Activated CD8-positive, alpha-beta T cell treated with anti-CD3 and anti-CD28 coated beads for 36 hours (primary cell): ENCODE measurements around the gene PLOD3. TPM values are rescaled to one million over a fixed set of nuclear protein-coding genes. Genes with fewer than 3 reads are reported as not detected.
A peak's percentile ranks its signal among the peaks of the same experiment; 100 is the strongest.

ENCODE experiments used
- ATAC-seq: fragments of 200-7000 bp; cut with Tn5 transposase; one replicate; pipeline ENCODE4 v1.10.0; 2021; ENCODE audit warnings: mild to moderate bottlenecking, moderate library complexity
- CTCF ChIA-PET: fragments of 350-600 bp; sonication (Branson Sonifier 250); formaldehyde crosslinking; loops from one replicate; lab custom pipeline; 2021; ENCODE audit warnings: antibody characterized with exemption; lab: Charles Lee
- POLR2A ChIA-PET: fragments of 350-600 bp; sonication (Branson Sonifier 250); formaldehyde crosslinking; loops from one replicate; lab custom pipeline; 2021; ENCODE audit warnings: antibody characterized with exemption; lab: Charles Lee
- DNase-seq: peaks from one replicate; pipeline ENCODE4 v3.0.0-alpha.2; 2020
- H3K27ac Mint-ChIP-seq: one replicate; pipeline ENCODE4 v1.8.0; 2021; ENCODE audit warnings: mild to moderate bottlenecking, mixed read lengths
- H3K27me3 Mint-ChIP-seq: one replicate; pipeline ENCODE4 v1.8.0; 2021; ENCODE audit warnings: mixed read lengths
- H3K36me3 Mint-ChIP-seq: one replicate; pipeline ENCODE4 v1.8.0; 2021; ENCODE audit warnings: low read depth, mixed read lengths
- H3K4me1 Mint-ChIP-seq: one replicate; pipeline ENCODE4 v1.8.0; 2021; ENCODE audit warnings: low read depth, mixed read lengths
- H3K4me3 Mint-ChIP-seq: one replicate; pipeline ENCODE4 v1.8.0; 2021; ENCODE audit warnings: mild to moderate bottlenecking, moderate library complexity, mixed read lengths
- H3K9me3 Mint-ChIP-seq: one replicate; pipeline ENCODE4 v1.8.0; 2021; ENCODE audit warnings: mixed read lengths
- CTCF ChIP-seq: fragments of 200-600 bp; IDR thresholded peaks from one replicate; pipeline ENCODE4 v1.8.0; 2022; ENCODE audit warnings: antibody characterized with exemption, mild to moderate bottlenecking
- intact Hi-C: fragments of 100-400 bp; cut with micrococcal nuclease; formaldehyde crosslinking; loops from one replicate; pipeline ENCODE4 v1.10.0; 2022
- total RNA-seq, 2 experiments: library from RNA; stranded (reverse); gene quantifications; one replicate each; pipeline ENCODE4 v1.2.3, GENCODE V29; 2021

PLOD3 gene
- total RNA-seq, 2 experiments from 2014 or later, result 20.4 to 24.4 TPM

- no peak for ATAC-seq
- Mint-ChIP-seq H3K27me3 (no peaks in the 10 kb centered on the region), H3K4me1 (peaks cover 28% of the 10 kb centered on the region), H3K4me3 (no peak overlapping the region), H3K27ac (no peak overlapping the region), H3K9me3 (no peaks in the 10 kb centered on the region), H3K36me3 (peaks cover 14% of the 10 kb centered on the region)
- TF ChIP-seq CTCF, result no peak
- intact Hi-C loops, result no loop called here
- POLR2A ChIA-PET, result no interaction called here
- CTCF ChIA-PET, result interaction anchor here (0.8 to 4.5 kb wide), 5 partner anchors 14 to 95 kb away, joined by 3 to 49 read pairs (median 4); partner anchors contain the start of gene FIS1
- no peak for DNase-seq
Observed at GRCh38 chr7:101220295-101220694, 2.9 kb upstream of the PLOD3 start.

GRCh38 chr7:101218236-101219125 is 1.1 kb upstream of the PLOD3 start:
- no peak for TF ChIP-seq CTCF
- ChIA-PET POLR2A (interaction anchor here (0.6 to 3.2 kb wide), 11 partner anchors 10 to 1186 kb away, joined by 3 to 22 read pairs (median 3); partner anchors contain the start of genes CLDN15 and FIS1), CTCF (interaction anchor here (0.7 to 4.5 kb wide), 15 partner anchors 8 to 193 kb away, joined by 3 to 49 read pairs (median 5); partner anchors contain the start of gene FIS1)
- Mint-ChIP-seq H3K4me3 (peak overlapping the region; percentile 98), H3K27me3 (no peaks in the 10 kb centered on the region), H3K27ac (peak overlapping the region; percentile 88), H3K36me3 (peaks cover 6% of the 10 kb centered on the region), H3K4me1 (peaks cover 28% of the 10 kb centered on the region), H3K9me3 (no peaks in the 10 kb centered on the region)
- intact Hi-C loops, result no loop called here
- DNase-seq (no peak), ATAC-seq (peak; percentile 10)

- intact Hi-C loops, result no loop called here
- POLR2A ChIA-PET, result interaction anchor here (0.6 to 3.2 kb wide), 9 partner anchors 10 to 329 kb away, joined by 3 to 22 read pairs (median 3); partner anchors contain the start of genes CLDN15 and FIS1
- TF ChIP-seq CTCF, result no peak
- H3K36me3 Mint-ChIP-seq, result no peaks in the 10 kb centered on the region
- no peak for DNase-seq
- H3K4me3 Mint-ChIP-seq, result peak overlapping the region; percentile 98
- no peaks in the 10 kb centered on the region for H3K9me3 Mint-ChIP-seq
- no peaks in the 10 kb centered on the region for H3K27me3 Mint-ChIP-seq
- ATAC-seq, result peak; percentile 2
- H3K4me1 Mint-ChIP-seq, result peaks cover 27% of the 10 kb centered on the region
- peak overlapping the region; percentile 70 for H3K27ac Mint-ChIP-seq
- CTCF ChIA-PET, result interaction anchor here (0.9 to 4.5 kb wide), 10 partner anchors 10 to 194 kb away, joined by 3 to 49 read pairs (median 6); partner anchors contain the start of gene FIS1
Observed at GRCh38 chr7:101216860-101217387, 457 bp downstream of the PLOD3 start.

- Mint-ChIP-seq H3K4me3 (peak overlapping the region; percentile 98), H3K27ac (peak overlapping the region; percentile 70), H3K27me3 (no peaks in the 10 kb centered on the region), H3K4me1 (peaks cover 21% of the 10 kb centered on the region), H3K9me3 (no peaks in the 10 kb centered on the region), H3K36me3 (no peaks in the 10 kb centered on the region)
- no peak for TF ChIP-seq CTCF
- no peak for ATAC-seq
- ChIA-PET CTCF (interaction anchor here (0.9 to 3.1 kb wide), 7 partner anchors 16 to 72 kb away, joined by 3 to 22 read pairs (median 5); no protein-coding TSS in a partner anchor), POLR2A (interaction anchor here (0.6 to 3.2 kb wide), 2 partner anchors 28 to 128 kb away, joined by 3 to 22 read pairs; partner anchors contain the start of gene FIS1)
- intact Hi-C loops, result no loop called here
- peak; percentile 12 for DNase-seq
Observed at GRCh38 chr7:101216001-101216859, 1.2 kb downstream of the PLOD3 start.
